Sigmoid colon (tissue), 7 donors: ENCODE measurements around the gene IFNA7. TPM values are rescaled to one million over a fixed set of nuclear protein-coding genes. Genes with fewer than 3 reads are reported as not detected.
"Not testable (repeated sequence)": the region's sequence is repeated elsewhere in the genome, so short reads cannot be mapped to it uniquely, and the experiment has no call there.

Experiments used
- DNase-seq: peaks from one replicate; pipeline ENCODE4 v3.0.0-alpha.2; 2019
- H3K27ac ChIP-seq, 4 donors: fragments of 200-600 bp; sonication (generic); one replicate each; pipeline ENCODE4 v1.5.1; 2016 to 2019; ENCODE audit warnings: mild to moderate bottlenecking in 1 of 4
- H3K27me3 ChIP-seq, 3 donors: fragments of 200-600 bp; sonication (generic); one replicate each; pipeline ENCODE4 v1.5.1; 2019; ENCODE audit warnings: mild to moderate bottlenecking in 1 of 3
- H3K36me3 ChIP-seq, 4 donors: fragments of 200-600 bp; sonication (generic); one replicate each; pipeline ENCODE4 v1.5.1; 2016 to 2019
- H3K4me1 ChIP-seq, 4 donors: fragments of 200-600 bp; sonication (generic); one replicate each; pipeline ENCODE4 v1.5.1; 2017 to 2019
- H3K4me3 ChIP-seq, 4 donors: fragments of 200-600 bp; sonication (generic); one replicate each; pipeline ENCODE4 v1.5.1; 2017 to 2019; ENCODE audit warnings: mild to moderate bottlenecking in 2 of 4, moderate library complexity in 1 of 4
- H3K9me3 ChIP-seq, 4 donors: fragments of 200-600 bp in 3 of 4; sonication (generic) in 3 of 4; one replicate each; pipeline versions ENCODE4 v1.5.1 to v1.6.1; 2013 to 2019
- CTCF ChIP-seq, 4 experiments: fragments of 450-650 bp in 3 of 4; fragments of 200-600 bp in 1 of 4; IDR thresholded peaks; one replicate each; pipeline ENCODE4 v1.5.1; 2016 to 2019; ENCODE audit warnings: antibody characterized with exemption in 4 of 4, mild to moderate bottlenecking in 3 of 4, moderate library complexity in 2 of 4
- EP300 ChIP-seq, 4 donors: sonication (generic); formaldehyde crosslinking; IDR thresholded peaks; one replicate each; pipeline ENCODE4 v1.6.1; 2017; ENCODE audit warnings: antibody characterized with exemption in 4 of 4
- POLR2A ChIP-seq, 2 donors: fragments of 450-650 bp; IDR thresholded peaks; one replicate each; pipeline ENCODE4 v1.6.1; 2016; ENCODE audit warnings: antibody characterized with exemption in 2 of 2, mild to moderate bottlenecking in 2 of 2, moderate library complexity in 2 of 2
- POLR2AphosphoS5 ChIP-seq, 4 donors: sonication (generic); formaldehyde crosslinking; IDR thresholded peaks; one replicate each; pipeline ENCODE4 v1.6.1; 2017; ENCODE audit warnings: antibody characterized with exemption in 4 of 4
- WGBS, 2 donors: extraction: QIAGEN DNeasy Blood & Tissue Kit; methylation state at CpG; one replicate each; pipeline ENCODE4 v1.1.7; 2013; 5-methylcytosine and 5-hydroxymethylcytosine counted together
- intact Hi-C: fragments of 100-400 bp; cut with DNase I; formaldehyde crosslinking; loops from one replicate; pipeline ENCODE4 v1.15.1; 2023
- polyA plus RNA-seq, 3 donors: library from polyadenylated mRNA; stranded (reverse); fragments of 200-250 nt; gene quantifications; one replicate each; pipeline ENCODE4 v1.2.3, GENCODE V29; 2013
- total RNA-seq, 4 donors: library from RNA; depleted of rRNA; stranded (reverse); fragments of >200 nt; gene quantifications; one replicate each; pipeline ENCODE4 v1.1.0, GENCODE V29; 2016
- donor health status: healthy with polysubstance abuse.
- donor health status: Bipolar disorder and iron deficiency.
- donor health status: healthy.

The IFNA7 gene
- total and polyA plus RNA-seq, 7 donors, result not detected

- H3K27ac ChIP-seq, H3K36me3 ChIP-seq, H3K9me3 ChIP-seq, DNase-seq, intact Hi-C loops, H3K4me1 ChIP-seq, H3K4me3 ChIP-seq, H3K27me3 ChIP-seq: not testable (repeated sequence)
- WGBS, 2 donors, result 43 to 44% methylated on average over 4 of the region's 4 CpGs
- peak in 1 of 4 experiments; percentile 11 for TF ChIP-seq CTCF (IDR thresholded peaks at IDR 0.05)
Observed at GRCh38 chr9:21182810-21183736, 18.9 kb downstream of the IFNA7 start.

DNA sequence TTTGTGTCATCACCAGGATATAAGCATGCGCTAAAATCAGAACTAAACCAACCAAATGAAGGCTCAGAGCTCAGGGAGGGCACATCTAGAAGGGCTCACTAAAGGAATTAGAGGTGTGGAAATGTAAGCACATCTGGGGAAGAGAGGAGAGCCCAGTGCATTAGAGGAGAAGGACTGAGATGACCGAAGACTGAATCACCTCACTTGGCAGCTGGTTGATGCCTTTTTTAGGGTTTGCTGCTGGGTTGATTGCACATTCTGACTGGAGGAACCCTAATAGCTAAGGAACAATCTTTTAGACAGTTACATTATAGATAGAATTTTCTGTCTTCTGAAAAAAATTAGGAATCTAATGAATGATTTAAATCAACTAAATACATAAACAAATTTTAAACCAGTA lies 27.3 kb downstream of the IFNA7 start:
- no peak for TF ChIP-seq POLR2A (IDR thresholded peaks at IDR 0.05)
- TF ChIP-seq CTCF (IDR thresholded peaks at IDR 0.05), result no peak
- no peak for TF ChIP-seq EP300 (IDR thresholded peaks at IDR 0.05)
- TF ChIP-seq POLR2AphosphoS5 (IDR thresholded peaks at IDR 0.05), result no peak
- no peaks in the 10 kb centered on the region for H3K4me1 ChIP-seq
- intact Hi-C loops, result no loop called here
- WGBS, 2 donors, result 79 to 87% methylated on average over 2 of the region's 2 CpGs
- H3K9me3 ChIP-seq, result no peaks in the 10 kb centered on the region
- H3K27me3 ChIP-seq, result no peaks in the 10 kb centered on the region
- H3K4me3 ChIP-seq, result no peak overlapping the region
- H3K36me3 ChIP-seq, result no peaks in the 10 kb centered on the region
- DNase-seq, result no peak
- H3K27ac ChIP-seq, result no peak overlapping the region

GRCh38 chr9:21172156-21172555 lies 29.8 kb downstream of the IFNA7 start:
- no peak for DNase-seq
- Histone ChIP-seq H3K27me3 (no peaks in the 10 kb centered on the region), H3K36me3 (no peaks in the 10 kb centered on the region), H3K27ac (no peak overlapping the region), H3K4me3 (no peak overlapping the region), H3K4me1 (no peaks in the 10 kb centered on the region), H3K9me3 (no peaks in the 10 kb centered on the region)
- WGBS, 2 donors, result 83 to 87% methylated on average over 3 of the region's 3 CpGs
- TF ChIP-seq EP300 (IDR thresholded peaks at IDR 0.05), result no peak
- TF ChIP-seq POLR2A (IDR thresholded peaks at IDR 0.05), result no peak
- TF ChIP-seq CTCF (IDR thresholded peaks at IDR 0.05), result no peak
- no peak for TF ChIP-seq POLR2AphosphoS5 (IDR thresholded peaks at IDR 0.05)
- intact Hi-C loops, result no loop called here

DNA sequence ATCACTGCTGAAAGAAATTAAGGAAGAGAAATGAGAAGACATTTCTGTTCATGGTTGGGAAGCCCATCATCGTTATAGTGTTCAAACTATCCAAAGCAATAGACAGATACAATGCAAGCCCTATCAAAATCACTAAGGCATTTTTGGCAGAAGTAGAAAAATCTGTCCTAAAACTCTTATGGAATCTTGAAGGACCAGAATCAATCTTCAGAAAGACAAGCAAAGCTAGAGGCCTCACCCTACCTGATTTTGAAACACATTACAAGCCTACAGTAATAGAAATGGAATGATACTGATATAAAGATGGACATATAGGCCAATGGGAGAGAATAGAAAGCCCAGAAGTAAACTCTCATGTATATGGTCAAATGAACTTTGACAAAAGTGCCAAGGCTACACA lies 30.7 kb downstream of the IFNA7 start:
- WGBS, 2 donors, result 79 to 88% methylated on average over 1 of the region's 1 CpG
- H3K4me3 ChIP-seq, result no peak overlapping the region
- DNase-seq, result no peak
- H3K27me3 ChIP-seq, result no peaks in the 10 kb centered on the region
- H3K36me3 ChIP-seq, result no peaks in the 10 kb centered on the region
- no peaks in the 10 kb centered on the region for H3K4me1 ChIP-seq
- H3K9me3 ChIP-seq, result no peaks in the 10 kb centered on the region
- H3K27ac ChIP-seq, result no peak overlapping the region
- intact Hi-C loops, result no loop called here
- TF ChIP-seq POLR2AphosphoS5 (IDR thresholded peaks at IDR 0.05), result no peak
- no peak for TF ChIP-seq EP300 (IDR thresholded peaks at IDR 0.05)

DNA sequence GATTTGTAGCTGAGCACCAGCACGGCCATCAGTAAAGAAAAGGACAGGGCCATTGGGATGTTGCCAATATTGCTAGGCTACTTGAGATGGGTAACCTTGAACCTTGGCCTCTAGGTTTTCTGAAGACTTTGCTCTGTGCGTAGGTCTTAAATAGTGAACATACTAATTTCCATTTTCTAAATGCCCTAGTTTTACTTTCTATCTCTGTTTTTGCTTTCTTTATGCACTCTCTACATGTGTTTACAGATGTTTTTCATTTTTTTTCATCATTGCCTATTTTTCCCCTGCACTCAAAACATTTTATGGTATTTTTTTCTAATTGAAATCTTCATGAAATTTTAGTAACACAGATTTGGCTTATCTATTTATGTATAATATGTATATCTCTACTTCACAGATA lies 35.4 kb downstream of the IFNA7 start, which contains the start of gene IFNA21:
TSS of gene IFNA21 (minus strand) at position 101 of the 400 bp plus-strand sequence. CDS start at position 53, 48 bp downstream.
- H3K4me3 ChIP-seq, H3K9me3 ChIP-seq, H3K36me3 ChIP-seq, intact Hi-C loops, H3K4me1 ChIP-seq, H3K27me3 ChIP-seq, H3K27ac ChIP-seq, DNase-seq: not testable (repeated sequence)
- 49 to 83% methylated on average over 2 of the region's 2 CpGs for WGBS, 2 donors

DNA sequence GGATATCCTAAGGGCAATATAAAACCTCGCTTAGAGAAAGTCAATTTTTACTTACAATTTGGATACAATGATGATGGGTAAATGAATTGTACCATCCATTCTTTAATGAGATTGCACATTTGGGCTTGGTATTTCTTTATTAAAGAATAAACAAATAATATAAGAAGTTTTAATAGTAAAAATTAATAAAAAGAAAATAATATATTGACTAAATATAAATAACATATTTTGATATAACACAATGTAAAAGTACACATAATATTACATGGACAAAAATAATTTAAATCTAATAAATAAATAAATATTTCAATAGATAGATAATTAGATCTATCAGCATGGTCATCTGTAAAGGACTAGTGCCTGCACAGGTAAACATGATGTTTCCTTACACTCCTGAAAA lies 36.5 kb downstream of the IFNA7 start:
- Histone ChIP-seq H3K27me3 (no peaks in the 10 kb centered on the region), H3K9me3 (no peaks in the 10 kb centered on the region), H3K4me1 (no peaks in the 10 kb centered on the region), H3K36me3 (no peaks in the 10 kb centered on the region), H3K27ac (no peak overlapping the region), H3K4me3 (no peak overlapping the region)
- intact Hi-C loops, result no loop called here
- TF ChIP-seq EP300 (IDR thresholded peaks at IDR 0.05), result no peak
- no peak for TF ChIP-seq POLR2A (IDR thresholded peaks at IDR 0.05)
- TF ChIP-seq CTCF (IDR thresholded peaks at IDR 0.05), result no peak
- TF ChIP-seq POLR2AphosphoS5 (IDR thresholded peaks at IDR 0.05), result no peak
- WGBS, 2 donors, result 81 to 100% methylated on average over 1 of the region's 1 CpG
- DNase-seq, result no peak
